ENCODE measurements around the gene SFMBT1.

DNA sequence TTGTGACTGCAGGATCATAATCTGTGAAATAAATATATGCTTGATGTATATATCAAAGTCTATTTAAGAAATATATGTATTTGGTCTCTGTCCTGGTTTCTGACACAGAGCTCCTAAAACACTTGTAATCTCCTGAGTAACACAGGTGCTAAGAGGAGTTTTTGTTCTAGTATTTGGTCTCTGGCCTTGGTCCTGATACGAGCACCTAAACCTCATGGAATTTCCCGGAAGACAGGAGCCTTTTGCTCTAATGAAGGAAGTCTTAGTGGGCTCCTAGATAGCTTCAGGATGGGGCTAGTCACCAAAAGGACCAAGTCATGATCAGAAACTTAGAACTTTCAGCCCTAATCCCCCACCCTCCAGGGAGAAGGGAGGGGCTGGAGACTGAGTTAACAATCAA is 191.9 kb downstream of the SFMBT1 start:
- TF ChIP-seq CTCF (IDR thresholded peaks at IDR 0.05), result no peak
- no peak for TF ChIP-seq POLR2A (IDR thresholded peaks at IDR 0.05)
